Hepatic stellate cell (primary cell): ENCODE measurements around the gene CHST12.
"Not testable (repeated sequence)": the region's sequence is repeated elsewhere in the genome, so short reads cannot be mapped to it uniquely, and the experiment has no call there.

ENCODE experiments used
- DNase-seq: peaks from one replicate; pipeline ENCODE4 v3.0.0; 2011; ENCODE audit warnings: low spot score

Gene CHST12

DNA sequence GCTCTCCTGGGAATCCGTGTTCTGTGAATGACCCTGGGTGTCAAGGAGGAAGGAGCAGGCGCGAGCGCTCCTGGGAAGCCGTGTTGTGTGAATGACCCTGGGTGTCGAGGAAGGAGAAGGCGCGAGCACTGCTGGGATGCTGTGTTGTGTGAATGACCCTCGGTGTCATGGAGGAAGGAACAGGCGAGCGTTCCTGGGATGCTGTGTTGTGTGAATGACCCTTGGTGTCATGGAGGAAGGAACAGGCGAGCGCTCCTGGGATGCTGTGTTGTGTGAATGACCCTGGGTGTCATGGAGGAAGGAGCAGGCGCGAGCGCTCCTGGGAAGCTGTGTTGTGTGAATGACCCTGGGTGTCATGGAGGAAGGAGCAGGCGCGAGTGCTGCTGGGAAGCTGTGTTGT, 25.3 kb upstream of the CHST12 start:
- DNase-seq = not testable (repeated sequence)

DNA sequence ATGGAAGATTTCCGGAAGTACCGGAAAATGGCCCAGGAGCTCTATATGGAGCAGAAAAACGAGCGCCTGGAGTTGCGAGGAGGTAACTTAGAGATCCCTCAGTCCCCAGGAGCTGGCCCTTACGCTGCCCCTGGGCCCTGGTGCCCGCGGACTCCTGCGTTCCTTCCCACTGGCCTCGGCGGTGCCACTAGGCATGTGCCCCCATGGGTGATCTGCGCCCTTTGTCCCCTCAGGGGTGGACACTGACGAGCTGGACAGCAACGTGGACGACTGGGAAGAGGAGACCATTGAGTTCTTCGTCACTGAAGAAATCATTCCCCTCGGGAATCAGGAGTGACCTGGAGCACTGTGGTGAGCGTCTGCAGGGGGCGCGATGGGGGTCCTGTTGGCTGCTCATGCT, 24.2 kb upstream of the CHST12 start:
- DNase-seq = no peak

DNA sequence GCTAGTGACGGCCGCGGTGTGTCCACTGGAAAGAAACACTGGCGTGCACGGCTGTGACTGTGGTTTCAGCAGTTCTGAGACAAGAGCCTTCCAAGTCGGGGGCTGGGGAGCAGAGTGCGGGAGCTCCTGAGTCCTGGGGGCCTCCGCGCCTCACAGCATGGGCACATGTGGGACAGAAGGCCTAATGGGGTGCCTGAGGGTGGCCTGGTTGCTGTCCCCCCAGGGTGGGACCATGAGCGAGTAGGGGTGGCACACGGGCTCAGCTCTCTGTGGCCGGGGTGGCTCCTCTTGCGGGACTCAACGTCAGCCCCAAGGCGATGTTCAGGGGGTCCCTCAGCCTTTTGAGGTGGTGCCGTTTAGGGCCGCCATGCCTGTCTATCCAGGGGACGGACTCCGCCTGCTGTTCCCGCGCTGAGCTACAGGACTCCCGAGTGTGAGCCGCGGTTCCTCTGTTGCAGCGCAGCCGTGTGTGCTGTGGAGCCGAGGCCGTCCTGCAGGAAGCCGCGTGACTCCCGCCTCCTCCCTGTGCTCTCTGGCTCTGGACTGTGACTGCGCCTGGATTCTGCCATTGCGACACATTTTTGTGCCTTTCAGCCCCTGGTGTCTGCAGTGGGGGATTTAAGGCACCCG, 23.5 kb upstream of the CHST12 start:
- DNase-seq = no peak

DNA sequence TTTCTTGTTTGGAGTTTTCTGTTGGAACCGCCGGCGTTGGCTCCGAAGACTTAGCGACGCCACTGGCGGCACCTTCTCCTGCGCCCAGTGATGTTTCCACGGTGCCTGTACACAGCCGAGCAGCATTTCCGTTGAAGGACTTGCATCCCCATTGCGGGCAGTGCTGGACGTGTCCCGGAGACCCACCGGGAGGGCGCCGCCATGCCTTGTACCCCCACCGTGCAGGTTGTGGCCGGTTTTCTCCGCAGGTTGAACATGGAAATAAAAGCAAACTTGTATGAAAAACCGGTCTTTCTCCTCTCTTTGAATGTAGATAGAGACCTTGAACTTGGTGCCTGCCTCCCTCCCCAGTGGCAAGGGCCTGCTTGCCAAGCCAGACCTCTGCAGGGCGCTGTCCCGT, 22.9 kb upstream of the CHST12 start:
- no peak for DNase-seq

DNA sequence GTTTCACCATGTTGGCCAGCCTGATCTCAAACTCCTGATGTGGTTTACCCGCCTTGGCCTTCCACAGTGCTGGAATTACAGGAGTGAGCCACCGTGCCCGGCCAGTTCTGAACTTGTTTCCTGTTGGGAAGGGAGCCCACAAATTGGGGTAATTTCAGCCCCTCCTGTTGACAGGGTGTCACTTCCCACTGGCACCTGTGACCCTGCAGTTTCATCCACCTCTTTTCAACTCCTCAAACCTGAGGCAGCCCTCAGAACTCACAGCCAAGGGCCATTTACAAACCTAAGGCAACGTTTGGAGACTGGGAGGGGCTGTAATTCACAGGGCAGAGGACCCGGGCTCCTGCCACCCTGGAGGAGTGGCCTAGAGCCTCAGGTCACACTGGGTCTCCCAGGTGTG, 22.2 kb upstream of the CHST12 start:
- no peak for DNase-seq

DNA sequence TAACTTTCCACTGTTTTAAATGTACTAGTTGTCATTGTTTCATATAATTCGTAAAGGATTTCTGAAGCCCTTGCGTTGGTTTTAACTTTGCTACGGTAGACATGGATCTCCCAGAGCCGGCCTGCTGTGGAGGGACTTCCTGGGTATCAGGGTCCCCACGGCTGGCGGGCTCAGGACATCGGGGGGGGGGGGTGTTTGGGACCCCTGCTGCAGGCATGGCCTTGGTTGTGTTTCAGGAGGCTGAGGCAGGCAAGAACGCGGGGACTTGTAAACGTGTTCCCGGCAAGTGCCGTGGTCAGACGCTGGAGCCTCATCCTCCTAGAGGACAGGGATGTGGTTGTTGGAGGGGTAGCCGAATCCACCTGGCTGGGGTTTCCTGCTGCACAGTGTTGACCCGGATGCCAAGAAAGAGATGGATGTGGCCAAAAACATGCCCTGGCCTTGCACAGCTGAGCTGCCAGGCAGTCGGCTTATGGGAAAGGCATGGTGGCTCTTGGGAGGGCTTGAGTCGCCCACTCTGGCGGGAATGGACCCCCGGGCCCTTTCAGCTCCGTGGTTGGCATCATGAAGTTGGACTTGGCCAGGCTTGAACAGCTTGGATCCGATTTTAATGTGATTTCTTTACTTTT, 21.4 kb upstream of the CHST12 start:
- no peak for DNase-seq

DNA sequence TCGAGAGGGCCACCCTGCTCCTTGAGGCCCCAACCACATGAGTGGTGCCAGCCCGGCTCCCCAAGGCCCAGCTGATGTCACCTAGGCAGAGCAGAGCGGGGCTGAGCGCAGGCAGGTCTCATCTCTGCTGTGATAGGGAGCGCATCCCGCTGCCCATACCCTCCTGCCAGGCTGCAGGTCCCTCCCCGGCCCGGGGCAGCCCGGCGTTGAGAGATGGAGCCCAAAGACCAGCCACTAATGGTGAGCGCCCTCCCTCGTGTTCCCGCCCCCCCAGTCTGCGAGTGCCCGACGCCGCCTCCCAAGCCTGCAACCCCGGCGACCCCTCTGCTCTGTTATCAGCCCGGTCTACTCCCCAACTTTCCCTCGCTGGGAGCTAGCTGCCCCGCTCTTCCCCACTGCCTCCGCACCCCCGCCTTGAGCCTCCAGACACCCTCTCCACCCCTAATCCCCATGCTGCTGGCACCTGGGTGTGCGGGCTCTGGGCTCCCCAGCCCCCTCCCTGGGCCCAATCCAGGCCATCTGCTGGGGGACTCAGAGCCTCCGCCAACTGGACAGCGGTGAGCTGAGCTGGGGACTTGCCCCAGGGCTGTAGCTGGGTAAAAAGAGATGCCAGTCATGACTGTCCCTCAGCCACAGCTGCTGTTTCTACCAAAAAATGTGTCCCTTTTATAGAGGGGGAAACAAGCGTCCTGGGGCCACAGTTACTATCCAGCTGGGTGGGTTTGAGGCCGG, 19.7 kb upstream of the CHST12 start:
- DNase-seq = no peak

DNA sequence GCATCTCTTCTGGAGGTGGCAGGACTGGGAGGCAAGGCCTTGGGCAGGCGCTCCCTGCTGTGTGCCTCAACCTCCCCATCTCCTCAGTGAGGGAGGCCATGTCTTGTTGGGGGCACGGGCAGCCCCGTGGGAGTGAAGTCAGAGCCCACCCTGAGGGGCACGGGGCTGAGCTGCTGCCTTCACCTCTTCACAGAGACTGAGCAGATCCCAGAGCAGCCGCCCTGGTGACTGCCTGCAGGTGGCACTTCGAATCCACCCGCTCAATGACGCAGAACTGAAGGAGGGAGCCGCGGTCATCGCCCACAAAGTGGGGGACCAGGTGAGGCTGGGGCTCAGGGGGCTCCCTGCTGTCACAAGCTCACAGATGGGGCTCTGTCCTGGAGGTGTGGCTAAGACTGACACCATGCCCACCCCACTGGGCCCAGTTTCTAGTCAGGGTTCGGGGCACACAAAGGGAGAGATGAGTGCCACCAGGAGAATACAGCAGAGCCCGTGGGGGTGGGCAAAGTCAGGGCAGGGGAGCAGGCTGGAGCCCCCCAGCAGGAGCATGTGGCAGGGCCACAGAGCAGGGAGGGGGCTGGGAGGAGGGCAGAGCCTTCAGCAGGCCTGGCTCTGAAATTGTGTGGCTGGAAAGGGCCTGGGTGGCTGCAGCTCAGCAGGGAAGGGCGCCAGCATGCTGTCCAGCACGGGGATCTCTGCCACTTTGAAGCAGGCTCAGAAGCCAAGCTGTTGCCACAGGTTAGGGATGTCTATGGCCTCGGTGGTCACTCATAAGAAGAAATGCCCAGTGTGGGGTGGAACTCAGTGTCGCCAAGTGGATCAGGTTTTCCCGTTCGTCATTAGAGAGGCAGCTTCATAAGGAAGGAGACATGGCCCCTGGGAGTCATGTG, 18.8 kb upstream of the CHST12 start:
- no peak for DNase-seq

DNA sequence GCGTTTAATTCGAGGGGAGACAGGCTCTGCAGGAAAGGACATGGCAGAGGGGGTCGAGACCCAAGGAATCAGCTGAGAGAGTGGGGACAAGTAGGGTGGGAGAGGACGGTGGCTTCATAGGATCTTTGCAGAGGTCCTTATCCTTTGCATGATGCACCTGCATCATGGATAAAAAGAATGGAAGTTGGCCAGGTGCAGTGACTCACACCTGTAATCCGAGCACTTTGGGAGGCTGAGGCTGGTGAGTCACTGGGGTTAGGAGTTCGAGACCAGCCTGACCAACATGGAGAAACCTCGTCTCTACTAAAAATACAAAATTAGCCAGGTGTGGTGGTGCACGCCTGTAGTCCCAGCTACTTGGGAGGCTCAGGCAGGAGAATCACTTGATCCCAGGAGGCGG, 17.3 kb upstream of the CHST12 start:
- DNase-seq = not testable (repeated sequence)

DNA sequence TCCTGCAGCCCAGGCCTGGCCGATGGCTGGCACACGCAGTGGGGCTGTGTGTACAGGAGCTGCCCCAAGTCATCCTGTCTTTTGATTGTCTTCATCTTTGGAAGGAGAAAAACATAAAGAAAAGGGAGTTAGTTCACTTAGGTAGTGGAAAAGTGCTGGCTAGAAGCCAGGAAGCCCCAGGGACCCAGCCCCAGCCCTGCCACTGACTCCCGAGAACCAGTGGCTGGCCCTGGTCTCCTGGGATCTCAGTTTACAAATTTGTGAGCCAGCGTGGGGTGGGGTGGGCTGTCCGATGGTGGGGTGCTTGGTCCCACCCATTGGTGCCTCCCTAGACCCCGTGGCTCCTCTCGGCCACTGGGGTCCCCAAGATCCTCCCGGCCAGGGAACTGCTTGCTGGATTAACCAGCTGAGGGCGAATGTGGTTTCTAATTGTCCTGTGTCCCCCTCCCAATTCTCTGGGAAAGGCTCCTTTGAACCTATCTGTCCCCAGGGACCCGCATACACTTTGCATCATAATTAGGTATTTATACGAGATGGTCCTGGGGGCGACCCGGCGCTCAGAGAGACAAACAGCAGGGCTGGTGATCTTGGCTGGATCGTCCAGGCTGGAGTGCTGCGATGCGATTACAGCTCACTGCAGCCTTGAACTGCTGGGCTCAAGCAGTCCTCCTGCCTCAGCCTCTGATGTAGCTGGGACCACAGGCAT, 16.3 kb upstream of the CHST12 start:
- no peak for DNase-seq

DNA sequence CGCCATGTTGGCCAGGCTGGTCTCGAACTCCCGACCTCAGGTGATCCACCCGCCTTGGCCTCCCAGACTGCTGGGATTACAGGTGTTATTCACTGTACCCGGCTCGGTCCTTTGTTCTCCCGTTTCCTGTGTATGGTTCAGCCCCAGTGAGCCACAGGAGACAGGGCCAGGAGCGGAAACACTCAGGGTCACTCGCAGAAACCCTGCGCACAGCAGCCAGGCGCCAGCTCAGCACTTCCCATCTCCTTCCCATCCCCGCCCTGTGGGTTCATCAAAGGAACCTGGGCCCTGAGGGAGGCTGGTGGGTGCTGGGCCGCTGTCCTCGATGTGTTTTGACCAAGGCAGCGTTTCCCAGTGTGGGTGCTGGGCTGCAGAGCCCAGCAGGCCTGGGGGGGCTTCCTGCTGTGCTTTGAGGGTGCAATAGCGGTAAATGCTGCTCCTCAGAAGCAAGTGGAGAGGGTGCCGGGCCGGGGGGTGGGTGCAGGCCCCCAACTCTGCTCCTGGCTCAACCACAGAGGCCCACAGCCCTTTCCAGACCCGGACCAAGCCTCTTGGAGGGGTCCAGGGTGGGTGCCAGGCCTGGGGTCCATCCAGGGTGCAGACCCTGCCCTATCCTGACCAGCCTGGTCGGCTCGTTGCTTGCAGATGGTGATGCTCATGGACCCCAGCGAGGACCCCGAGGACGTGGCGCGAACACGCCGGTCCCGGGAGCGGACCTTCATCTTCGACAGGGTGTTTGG, 15.3 kb upstream of the CHST12 start:
- no peak for DNase-seq

DNA sequence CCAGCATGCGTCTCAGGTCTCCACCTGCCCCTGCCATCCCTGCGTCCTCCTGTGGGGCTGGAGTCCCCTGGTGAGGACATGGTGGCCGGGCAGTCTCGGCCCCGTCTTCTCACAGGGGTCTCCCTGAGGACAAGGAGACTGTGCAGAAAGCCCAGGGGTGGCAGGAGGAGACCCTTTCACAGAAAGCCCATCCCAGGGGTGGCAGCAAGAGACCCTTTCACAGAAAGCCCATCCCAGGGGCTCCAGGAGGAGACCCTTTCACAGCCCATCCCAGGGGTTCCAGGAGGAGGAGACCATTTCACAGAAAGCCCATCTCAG, 14.8 kb upstream of the CHST12 start:
- DNase-seq = no peak

DNA sequence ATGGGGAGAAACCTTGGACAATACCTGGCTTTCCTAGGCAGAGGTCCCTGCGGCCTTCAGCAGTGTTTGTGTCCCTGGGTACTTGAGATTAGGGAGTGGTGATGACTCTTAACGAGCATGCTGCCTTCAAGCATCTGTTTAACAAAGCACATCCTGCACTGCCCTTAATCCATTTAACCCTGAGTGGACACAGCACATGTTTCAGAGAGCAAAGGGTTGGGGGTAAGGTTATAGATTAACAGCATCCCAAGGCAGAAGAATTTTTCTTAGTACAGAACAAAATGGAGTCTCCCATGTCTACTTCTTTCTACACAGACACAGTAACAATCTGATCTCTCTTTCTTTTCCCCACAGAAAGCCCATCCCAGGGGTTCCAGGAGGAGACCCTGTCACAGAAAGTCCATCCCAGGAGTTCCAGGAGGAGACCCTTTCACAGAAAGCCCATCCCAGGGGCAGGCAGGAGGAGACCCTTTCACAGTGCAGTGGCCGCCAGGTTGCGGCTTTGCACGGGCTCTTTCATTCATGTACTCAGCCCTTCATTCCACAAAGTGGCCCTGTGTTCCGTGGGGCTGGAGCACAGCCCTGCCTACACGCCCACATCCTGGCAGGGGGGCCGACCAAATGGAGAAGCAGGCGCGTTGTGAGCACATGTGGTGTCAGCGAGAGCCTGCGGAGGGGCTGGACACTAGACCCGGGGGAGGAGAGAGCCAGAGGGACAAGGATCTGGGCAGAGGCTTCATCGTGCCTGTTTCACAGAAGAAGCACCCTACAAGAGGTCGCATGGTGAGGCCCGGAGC, 13.2 kb upstream of the CHST12 start:
- DNase-seq = not testable (repeated sequence)

DNA sequence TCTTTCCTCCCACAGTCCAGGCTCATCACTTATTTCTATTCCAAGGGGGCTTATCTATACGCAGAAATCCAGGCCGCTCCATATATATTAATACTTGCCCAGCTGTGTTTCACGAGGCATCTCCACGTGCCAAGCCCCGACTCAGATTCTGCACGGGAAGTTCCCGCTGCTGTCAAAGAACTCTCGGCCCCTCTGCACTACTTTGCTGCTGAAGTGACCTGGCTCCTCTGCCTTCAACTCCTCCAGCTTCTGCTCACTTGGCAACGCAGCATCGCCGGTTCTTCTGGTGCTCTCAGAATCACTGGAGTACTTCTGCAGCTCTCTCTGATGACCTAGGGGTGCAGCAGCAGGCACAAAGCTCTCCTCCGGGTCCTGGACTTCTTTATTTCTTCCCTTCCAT, 9.7 kb upstream of the CHST12 start:
- DNase-seq = no peak

DNA sequence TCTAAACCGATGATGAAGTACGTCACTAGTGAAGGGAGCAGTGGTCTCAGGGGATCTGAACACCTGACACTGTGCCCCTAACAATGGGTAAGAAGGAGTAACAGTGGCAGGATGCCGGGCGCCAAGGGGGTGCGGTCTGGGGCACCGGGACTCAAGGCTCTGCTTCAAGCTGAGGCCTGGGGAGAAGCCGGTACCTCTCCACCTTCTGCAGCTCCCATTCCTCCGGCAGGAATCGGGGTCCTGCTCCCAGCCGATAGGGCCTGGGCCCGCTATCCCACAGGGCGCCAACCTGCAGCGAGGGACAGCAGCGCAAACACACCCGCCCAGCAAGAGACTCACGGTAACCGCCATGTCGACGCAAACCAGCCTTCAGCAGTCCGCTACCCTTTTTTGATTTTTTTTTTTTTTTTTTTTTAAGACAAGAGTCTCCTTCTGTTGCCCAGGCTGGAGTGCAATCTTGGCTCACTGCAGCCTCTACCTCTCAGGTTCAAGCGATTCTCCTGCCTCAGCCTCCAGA, 8.8 kb upstream of the CHST12 start:
- DNase-seq = no peak

DNA sequence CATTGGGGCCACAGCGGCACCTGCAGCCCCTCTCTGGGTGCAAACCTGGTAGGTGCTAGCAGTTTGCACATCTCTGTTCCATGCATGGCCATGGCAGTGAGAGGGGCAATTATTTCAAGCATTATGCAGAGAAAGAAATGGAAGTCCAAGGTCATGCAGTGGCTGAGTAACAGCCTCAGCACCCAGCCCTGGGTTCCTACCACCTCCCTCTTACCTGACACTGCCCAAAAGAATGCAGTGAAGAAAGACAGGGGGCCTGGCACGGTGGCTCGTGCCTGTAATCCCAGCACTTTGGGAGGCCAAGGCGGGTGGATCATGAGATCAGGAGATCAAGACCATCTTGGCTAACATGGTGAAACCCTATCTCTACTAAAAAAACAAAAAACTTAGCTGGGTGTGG, 4.9 kb upstream of the CHST12 start:
- no peak for DNase-seq

DNA sequence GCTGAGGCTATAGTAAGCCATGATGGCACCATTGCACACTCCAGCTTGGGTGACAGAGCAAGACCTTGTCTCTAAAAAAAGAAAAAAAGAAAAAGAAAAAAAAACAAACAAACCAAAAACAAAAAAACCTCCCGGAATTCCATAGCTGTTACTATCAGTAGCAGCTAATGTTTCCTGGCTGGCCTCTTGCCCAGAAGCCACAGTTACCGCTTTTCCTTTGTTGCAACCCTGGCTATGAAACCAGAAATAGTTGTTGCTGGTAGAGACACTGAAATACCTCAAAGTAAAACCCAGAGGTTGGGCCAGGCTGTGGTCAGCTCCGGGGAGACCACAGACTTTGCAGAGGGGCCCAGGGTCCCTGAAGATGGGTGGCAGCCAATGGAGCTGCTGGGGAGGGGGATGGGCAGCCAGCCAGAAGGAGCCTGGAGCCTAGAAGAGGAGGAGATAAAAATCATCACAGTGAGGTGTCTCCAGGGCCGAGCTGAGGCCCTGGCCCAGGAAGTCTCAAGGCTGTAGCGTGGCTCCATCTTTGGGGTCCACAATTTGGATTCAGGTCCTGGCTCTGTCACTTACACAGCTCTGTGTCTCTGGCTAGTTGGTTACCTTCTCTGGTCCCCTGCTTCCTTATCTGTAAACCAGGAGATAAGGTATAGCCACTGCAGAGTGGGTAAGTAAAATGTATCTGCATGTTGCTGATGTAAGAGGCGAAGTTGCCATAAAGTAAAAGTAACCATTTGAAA, 3.4 kb upstream of the CHST12 start:
- DNase-seq = peak; percentile 94

DNA sequence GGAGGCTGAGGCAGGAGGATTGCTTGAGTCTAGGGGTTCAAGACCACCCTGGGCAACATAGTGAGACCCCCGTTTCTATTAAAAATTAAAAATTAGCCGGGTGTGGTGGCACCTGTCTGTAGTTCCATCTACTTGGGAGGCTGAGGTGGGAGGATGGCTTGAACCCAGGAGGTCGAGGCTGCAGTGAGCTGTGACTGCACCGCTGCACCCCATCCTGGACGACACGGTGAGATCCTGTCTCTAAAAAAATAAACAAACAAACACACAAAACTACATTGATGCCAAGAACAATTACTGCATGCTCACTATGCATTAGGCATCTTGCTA, 761 bp upstream of the CHST12 start:
- DNase-seq = no peak

DNA sequence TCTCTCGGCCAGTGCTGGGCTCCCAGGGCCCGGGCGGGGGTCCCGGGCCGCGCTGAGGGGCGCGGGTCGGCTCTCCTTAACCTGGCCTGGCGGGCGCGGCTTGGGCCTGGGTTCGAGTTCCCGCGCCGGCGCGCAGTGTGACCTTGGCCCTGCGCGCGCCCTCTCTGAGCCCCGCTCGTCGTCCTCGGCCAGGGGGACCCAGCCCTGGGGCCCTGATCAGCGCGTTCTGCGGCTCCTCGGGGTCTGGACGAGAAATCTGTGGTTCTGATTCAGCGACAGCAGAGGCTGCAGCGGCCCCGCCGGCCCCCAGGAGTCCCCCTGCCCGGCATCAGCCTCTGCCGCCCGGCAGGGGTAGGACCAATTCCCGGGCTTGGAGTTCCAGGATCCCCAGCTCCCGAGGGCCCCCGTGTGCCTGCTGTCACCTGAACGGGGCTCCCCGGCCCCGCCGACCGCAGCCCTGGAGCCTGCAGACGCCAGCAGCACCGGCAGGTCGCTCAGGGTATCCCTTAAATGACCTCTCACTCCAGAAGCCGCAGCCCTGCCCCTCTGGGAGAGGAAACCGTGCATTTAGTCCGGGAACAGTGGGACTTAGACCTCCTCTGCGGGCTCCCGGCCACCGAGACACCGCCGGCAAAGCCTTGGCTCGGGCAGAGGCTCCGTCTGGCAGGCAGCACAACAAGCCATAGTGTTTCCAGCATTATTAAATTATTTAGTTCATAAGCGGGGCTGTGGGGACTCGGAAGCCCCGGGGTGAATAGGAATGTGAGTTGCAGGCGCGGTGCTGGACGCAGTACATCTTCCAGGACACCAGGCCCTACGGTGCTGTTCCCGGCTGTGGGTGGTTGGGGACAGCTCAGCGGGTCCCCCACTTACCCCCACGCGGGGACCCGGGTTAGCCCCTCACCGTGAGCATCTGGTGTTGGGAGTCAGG, 572 bp downstream of the CHST12 start:
- peak; percentile 79 for DNase-seq
